GM12891 (cell line): ENCODE data around the gene MATN1.

Source experiments
- POLR2AphosphoS5 ChIP-seq: IDR thresholded peaks from 2 replicates; pipeline ENCODE4 v1.6.1; 2011; ENCODE audit warnings: low read depth, low read length, control low read depth
- SPI1 ChIP-seq: IDR thresholded peaks from 2 replicates; pipeline ENCODE4 v1.6.1; 2011; ENCODE audit warnings: low read depth, low read length, control low read depth

DNA sequence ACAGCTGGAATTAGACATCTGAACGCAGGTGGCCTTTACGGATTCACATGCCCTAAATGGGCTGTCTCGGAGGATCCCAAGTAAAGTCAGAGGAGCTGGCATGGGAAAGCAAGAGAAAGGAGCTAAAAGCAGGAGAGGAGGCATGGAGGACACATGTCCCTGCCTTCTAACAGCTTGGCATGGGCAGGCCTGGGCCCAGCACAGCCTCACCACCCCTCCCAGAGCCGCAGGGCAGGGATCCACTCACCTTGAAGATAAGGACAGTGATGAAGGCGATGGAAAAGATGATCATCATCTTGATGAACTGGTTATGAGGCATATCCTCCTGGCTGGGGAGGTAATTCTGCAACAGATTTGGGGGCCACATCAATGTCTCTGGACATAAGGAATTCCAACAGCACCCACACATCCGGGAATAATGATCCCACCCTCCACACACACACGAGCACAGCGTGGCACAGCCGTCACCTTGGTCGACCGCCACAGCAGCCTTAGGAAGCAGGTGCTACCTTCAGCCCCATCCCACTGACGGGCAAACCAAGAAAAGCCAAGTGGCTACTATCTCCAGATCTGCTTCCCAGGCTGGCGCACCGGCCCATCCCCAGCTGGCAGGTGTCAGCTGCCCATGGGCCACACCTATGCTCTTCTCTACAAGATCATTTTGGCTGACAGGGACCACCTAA is 14.1 kb upstream of the MATN1 start:
- TF ChIP-seq SPI1, result no peak
- no peak for TF ChIP-seq POLR2AphosphoS5
